Activated CD4-positive, alpha-beta T cell treated with anti-CD3 and anti-CD28 coated beads, Interleukin-2, amount 10 ng/mL, durations not matched to agents 24 days and 14 days (primary cell): ENCODE data around the gene MRTFA. TPM values are rescaled to one million over a fixed set of nuclear protein-coding genes. Genes with fewer than 3 reads are reported as not detected.
A peak's percentile ranks its signal among the peaks of the same experiment; 100 is the strongest.
"Not testable (repeated sequence)": the region's sequence is repeated elsewhere in the genome, so short reads cannot be mapped to it uniquely, and the experiment has no call there.

Experiments used
- DNase-seq: peaks from one replicate; pipeline ENCODE4 v3.0.0; 2022
- H3K27ac Mint-ChIP-seq: one replicate; pipeline ENCODE4 v1.8.0; 2022; ENCODE audit warnings: mild to moderate bottlenecking, mixed read lengths
- H3K27me3 Mint-ChIP-seq: one replicate; pipeline ENCODE4 v1.8.0; 2022; ENCODE audit warnings: mixed read lengths
- H3K36me3 Mint-ChIP-seq: one replicate; pipeline ENCODE4 v1.8.0; 2022; ENCODE audit warnings: low read depth, mild to moderate bottlenecking, mixed read lengths
- H3K4me1 Mint-ChIP-seq: one replicate; pipeline ENCODE4 v1.8.0; 2021; ENCODE audit warnings: mixed read lengths
- H3K4me3 Mint-ChIP-seq: one replicate; pipeline ENCODE4 v1.8.0; 2022; ENCODE audit warnings: mild to moderate bottlenecking, moderate library complexity, mixed read lengths
- H3K9me3 Mint-ChIP-seq: one replicate; pipeline ENCODE4 v1.8.0; 2021; ENCODE audit warnings: mixed read lengths
- intact Hi-C: fragments of 100-400 bp; cut with micrococcal nuclease; formaldehyde crosslinking; loops from one replicate; pipeline ENCODE4 v1.15.1; 2023
- total RNA-seq: library from RNA; stranded (reverse); gene quantifications from 2 replicates; pipeline ENCODE4 v1.2.3, GENCODE V29; 2022

MRTFA gene
- total RNA-seq, 1 donor from 2014 or later = 51.7 TPM

GRCh38 chr22:40502919-40503318, 133.6 kb downstream of the MRTFA start:
- Mint-ChIP-seq H3K27me3 (no peaks in the 10 kb centered on the region), H3K27ac (peak overlapping the region; percentile 31), H3K4me1 (peaks cover 17% of the 10 kb centered on the region), H3K4me3 (no peak overlapping the region), H3K9me3 (no peaks in the 10 kb centered on the region), H3K36me3 (peaks cover 4% of the 10 kb centered on the region)
- intact Hi-C loops = no loop called here
- DNase-seq = no peak

DNA sequence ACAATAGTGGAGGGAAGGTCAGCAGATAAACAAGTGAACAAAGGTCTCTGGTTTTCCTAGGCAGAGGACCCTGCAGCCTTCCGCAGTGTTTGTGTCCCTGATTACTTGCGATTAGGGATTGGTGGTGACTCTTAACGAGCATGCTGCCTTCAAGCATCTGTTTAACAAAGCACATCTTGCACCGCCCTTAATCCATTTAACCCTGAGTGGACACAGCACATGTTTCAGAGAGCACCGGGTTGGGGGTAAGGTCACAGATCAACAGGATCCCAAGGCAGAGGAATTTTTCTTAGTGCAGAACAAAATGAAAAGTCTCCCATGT, 136.1 kb downstream of the MRTFA start:
- peaks cover 19% of the 10 kb centered on the region for H3K4me1 Mint-ChIP-seq
- H3K27ac Mint-ChIP-seq, H3K9me3 Mint-ChIP-seq, H3K4me3 Mint-ChIP-seq, H3K27me3 Mint-ChIP-seq, H3K36me3 Mint-ChIP-seq, intact Hi-C loops, DNase-seq: not testable (repeated sequence)

DNA sequence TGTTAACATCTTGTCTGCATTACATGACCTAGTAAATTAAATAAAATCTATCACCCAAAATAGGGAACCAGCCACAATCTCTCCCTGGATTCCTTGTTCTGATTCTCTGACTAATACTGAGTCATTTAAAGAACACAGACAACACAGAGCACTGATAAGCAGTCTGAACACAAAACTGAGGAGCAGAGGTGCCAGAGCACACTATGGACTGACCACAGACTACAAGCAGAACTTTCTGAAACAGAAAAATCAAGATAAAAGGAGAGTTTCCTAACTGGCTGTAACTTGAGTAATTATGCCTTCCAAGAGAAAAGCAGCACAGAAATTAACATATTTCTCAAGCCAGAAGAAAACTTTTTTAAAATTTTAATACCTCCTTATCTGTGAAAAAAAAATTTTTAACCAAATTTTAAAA, 137.3 kb downstream of the MRTFA start:
- Mint-ChIP-seq H3K9me3 (no peaks in the 10 kb centered on the region), H3K27ac (peak overlapping the region; percentile 54)
- intact Hi-C loops = no loop called here

DNA sequence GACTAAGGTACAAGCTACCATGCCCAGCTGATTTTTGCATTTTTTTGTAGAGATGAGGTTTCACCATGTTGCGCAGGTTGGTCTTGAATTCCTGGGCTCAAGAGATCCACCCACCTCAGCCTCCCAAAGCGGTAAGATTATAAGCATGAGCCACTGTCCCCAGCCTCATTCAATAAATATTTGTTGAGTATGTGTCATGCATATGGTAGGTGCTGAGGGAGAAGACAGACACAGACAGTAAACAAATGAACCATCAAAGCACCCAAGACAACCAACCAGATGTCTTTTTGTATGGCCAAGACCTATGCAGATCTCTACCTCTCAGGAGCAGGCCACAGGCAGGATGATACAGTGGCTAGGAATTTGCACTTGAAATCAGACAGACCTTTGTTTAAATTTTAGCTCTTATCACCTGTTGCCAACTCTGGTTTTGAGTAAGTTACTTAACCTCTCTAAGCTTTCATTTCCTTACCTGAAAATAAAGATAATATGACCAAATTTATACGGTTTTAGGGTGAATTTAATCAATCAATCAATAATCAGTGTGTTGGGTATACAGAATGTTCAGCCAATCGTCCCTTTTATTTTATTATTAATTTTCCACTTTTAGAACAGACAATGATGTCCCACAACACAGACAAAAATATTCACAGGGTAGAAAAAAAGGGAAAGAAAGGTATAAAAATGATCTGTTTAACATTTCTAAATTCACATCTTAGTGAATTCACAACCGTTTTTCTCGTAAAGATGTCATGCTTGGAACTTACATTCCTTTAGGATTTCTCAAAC, 137.9 kb downstream of the MRTFA start:
- Mint-ChIP-seq H3K9me3 (no peaks in the 10 kb centered on the region), H3K4me3 (no peak overlapping the region), H3K27ac (no peak overlapping the region), H3K4me1 (peaks cover 16% of the 10 kb centered on the region), H3K36me3 (peaks cover 4% of the 10 kb centered on the region), H3K27me3 (no peaks in the 10 kb centered on the region)
- intact Hi-C loops = no loop called here
- no peak for DNase-seq

More for the DNA sequence above, 137.3 kb downstream of the MRTFA start:
- peaks cover 16% of the 10 kb centered on the region for H3K4me1 Mint-ChIP-seq
- peaks cover 4% of the 10 kb centered on the region for H3K36me3 Mint-ChIP-seq
- no peak overlapping the region for H3K4me3 Mint-ChIP-seq
- H3K27me3 Mint-ChIP-seq = no peaks in the 10 kb centered on the region
- DNase-seq = no peak

DNA sequence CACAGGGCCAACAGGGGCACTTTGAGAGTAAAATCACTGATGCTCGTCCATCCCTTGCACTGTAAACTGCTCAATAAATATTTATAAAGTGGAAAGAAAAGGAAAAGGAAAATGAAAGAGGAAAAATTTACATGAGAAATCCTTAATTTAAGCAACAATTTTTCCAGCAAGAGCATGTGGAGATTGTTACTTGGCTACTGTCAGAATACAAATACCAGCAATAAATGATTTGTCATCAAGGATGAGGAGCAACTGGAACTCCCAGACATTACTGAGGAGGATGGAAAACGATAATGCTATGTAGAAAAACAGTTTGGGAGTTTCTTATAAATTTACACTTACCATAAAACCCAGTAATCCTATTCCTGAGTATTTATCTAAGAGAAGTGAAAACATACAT, 143.1 kb downstream of the MRTFA start:
- Mint-ChIP-seq H3K27me3 (no peaks in the 10 kb centered on the region), H3K4me3 (no peak overlapping the region), H3K9me3 (no peaks in the 10 kb centered on the region), H3K4me1 (peaks cover 13% of the 10 kb centered on the region), H3K27ac (no peak overlapping the region), H3K36me3 (peaks cover 1% of the 10 kb centered on the region)
- no peak for DNase-seq
- intact Hi-C loops = no loop called here

DNA sequence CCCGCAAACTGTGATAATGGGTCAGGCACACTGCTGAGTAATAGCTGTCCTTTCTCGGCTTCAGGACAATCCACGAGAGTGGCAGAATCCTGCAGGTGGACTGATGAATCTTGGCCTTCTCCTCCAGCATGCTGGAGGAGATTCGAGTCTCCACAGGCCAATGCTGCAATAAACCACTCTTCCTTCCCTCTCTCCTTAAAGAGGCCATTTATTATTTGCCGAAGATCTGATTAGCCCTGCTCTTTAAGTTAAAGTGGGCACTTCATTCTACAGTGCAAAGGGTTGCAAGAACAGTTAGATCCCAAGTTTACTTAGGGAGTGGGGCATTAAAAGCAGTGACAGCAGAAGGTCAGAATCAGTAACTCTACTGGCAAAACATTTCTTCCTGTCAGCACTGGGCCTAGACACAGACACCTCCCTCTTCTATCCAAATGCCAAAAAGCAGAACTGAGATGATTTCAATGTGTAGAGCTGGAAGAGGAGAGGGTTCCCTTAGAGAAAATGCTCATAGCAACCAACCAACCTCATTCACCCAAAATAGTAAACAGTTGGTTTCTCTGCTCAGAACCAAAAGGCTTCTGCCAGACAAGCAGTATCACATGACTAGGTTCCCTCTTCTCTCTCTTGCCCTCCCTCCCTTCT, 144.4 kb downstream of the MRTFA start:
- Mint-ChIP-seq H3K27me3 (no peaks in the 10 kb centered on the region), H3K4me1 (peaks cover 14% of the 10 kb centered on the region), H3K9me3 (no peaks in the 10 kb centered on the region), H3K4me3 (no peak overlapping the region), H3K27ac (no peak overlapping the region), H3K36me3 (peaks cover 1% of the 10 kb centered on the region)
- intact Hi-C loops = no loop called here
- DNase-seq = no peak

GRCh38 chr22:40487663-40488249, 148.8 kb downstream of the MRTFA start:
- H3K27me3 Mint-ChIP-seq = no peaks in the 10 kb centered on the region
- H3K27ac Mint-ChIP-seq = no peak overlapping the region
- intact Hi-C loops = loop anchor here (1.0 kb wide), 1 partner anchor 50 kb away; no protein-coding TSS in a partner anchor
- H3K9me3 Mint-ChIP-seq = no peaks in the 10 kb centered on the region
- peak; percentile 65 for DNase-seq
- H3K4me3 Mint-ChIP-seq = no peak overlapping the region
- peaks cover 23% of the 10 kb centered on the region for H3K4me1 Mint-ChIP-seq
- H3K36me3 Mint-ChIP-seq = peaks cover 1% of the 10 kb centered on the region

- Mint-ChIP-seq H3K9me3 (no peaks in the 10 kb centered on the region), H3K4me3 (no peak overlapping the region), H3K27ac (peak overlapping the region; percentile 42), H3K27me3 (no peaks in the 10 kb centered on the region), H3K36me3 (peaks cover 1% of the 10 kb centered on the region), H3K4me1 (peaks cover 18% of the 10 kb centered on the region)
- intact Hi-C loops = loop anchor here (1.0 kb wide), 1 partner anchor 50 kb away; no protein-coding TSS in a partner anchor
- no peak for DNase-seq
These were observed 149.4 kb downstream of the MRTFA start for GRCh38 chr22:40486962-40487602.

DNA sequence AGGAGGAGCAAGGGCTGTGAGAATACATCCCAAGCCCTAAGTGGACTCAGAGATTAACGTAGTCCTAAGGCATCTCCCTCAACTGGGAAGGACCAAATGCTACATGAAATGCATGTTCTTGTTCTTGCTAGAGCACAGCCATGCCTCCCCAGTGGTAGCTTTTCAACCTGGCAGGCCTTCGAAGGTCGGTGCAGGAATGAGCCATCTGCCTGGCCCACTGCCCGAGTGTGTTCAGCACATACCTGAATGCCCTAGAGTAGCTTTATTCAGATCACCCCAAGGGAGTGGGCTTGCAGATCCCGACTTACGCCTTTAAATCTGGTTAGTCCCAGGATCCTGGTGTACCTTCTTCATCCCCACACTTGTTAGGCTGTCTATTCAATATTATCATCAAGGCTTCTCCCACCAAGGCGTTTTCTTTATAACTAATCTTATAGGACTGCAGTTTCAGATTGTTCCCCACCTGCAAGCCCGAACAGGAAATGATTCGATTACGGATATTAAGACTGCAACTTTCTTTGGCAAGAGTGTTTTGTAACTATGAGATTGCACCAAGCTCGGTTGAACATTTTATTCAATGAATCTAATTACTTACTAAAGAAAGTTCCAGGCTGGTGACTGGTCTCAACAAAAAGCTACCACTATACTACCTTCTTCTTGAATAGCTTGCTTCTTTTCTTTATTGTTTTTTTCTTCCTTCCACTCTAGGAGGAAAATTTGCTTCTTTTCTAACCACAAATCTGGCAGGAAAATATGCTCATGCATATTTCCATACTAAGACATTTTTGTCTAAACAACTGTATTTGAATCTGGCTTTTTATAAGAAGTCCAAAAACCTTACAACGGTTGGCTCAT, 150.5 kb downstream of the MRTFA start:
- peaks cover 1% of the 10 kb centered on the region for H3K36me3 Mint-ChIP-seq
- peaks cover 22% of the 10 kb centered on the region for H3K4me1 Mint-ChIP-seq
- H3K27ac Mint-ChIP-seq = no peak overlapping the region
- DNase-seq = peak; percentile 56
- no peak overlapping the region for H3K4me3 Mint-ChIP-seq
- intact Hi-C loops = no loop called here
- no peaks in the 10 kb centered on the region for H3K9me3 Mint-ChIP-seq
- H3K27me3 Mint-ChIP-seq = no peaks in the 10 kb centered on the region

GRCh38 chr22:40484906-40485669, 151.4 kb downstream of the MRTFA start:
- H3K27ac Mint-ChIP-seq = no peak overlapping the region
- H3K27me3 Mint-ChIP-seq = no peaks in the 10 kb centered on the region
- peaks cover 2% of the 10 kb centered on the region for H3K36me3 Mint-ChIP-seq
- H3K9me3 Mint-ChIP-seq = no peaks in the 10 kb centered on the region
- no peak for DNase-seq
- peaks cover 27% of the 10 kb centered on the region for H3K4me1 Mint-ChIP-seq
- no peak overlapping the region for H3K4me3 Mint-ChIP-seq
- intact Hi-C loops = no loop called here

DNA sequence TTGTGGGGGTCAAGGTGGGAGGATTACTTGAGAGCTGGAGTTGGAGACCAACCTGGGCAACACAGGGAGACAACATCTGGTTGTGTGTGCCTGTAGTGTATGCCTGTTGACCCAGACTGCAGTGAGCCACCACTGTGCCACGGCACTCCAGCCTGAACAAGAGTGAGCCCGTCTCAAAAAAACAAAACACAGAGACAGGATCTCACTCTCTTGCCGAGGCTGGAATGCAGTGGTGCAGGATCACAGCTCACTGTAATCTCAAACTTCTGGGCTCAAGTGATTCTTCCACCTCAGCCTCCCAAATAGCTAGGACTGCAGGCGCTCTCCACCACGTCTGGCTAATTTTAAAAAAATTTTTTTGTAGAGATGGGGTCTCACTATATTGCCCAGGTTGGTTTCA, 153.6 kb downstream of the MRTFA start:
- H3K9me3 Mint-ChIP-seq = no peaks in the 10 kb centered on the region
- no peak overlapping the region for H3K4me3 Mint-ChIP-seq

DNA sequence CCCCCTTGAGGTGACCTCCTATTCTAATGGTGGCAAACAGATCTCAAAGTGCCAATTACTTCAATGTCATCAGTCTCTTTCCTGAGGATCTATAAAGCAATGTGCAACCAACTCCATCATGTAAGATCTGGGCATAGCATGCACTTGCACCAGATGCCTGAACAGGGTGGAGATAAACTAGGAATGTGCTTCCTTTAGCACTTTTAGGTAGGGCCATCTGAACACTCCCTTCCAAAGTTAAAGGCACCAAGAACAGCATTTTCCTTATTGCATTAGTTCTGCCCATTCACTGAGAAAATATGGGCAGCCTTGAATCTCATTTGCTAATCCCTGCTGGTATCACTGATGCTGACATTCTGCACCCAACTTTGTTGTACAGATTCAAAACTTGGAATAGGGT, 154.1 kb downstream of the MRTFA start:
- Mint-ChIP-seq H3K27ac (no peak overlapping the region), H3K4me1 (peaks cover 35% of the 10 kb centered on the region), H3K36me3 (peaks cover 2% of the 10 kb centered on the region), H3K4me3 (no peak overlapping the region), H3K9me3 (no peaks in the 10 kb centered on the region), H3K27me3 (no peaks in the 10 kb centered on the region)
- intact Hi-C loops = no loop called here
- DNase-seq = peak; percentile 47

More for the DNA sequence above, 153.6 kb downstream of the MRTFA start:
- H3K36me3 Mint-ChIP-seq = peaks cover 2% of the 10 kb centered on the region
- no peaks in the 10 kb centered on the region for H3K27me3 Mint-ChIP-seq
- intact Hi-C loops = no loop called here
- H3K27ac Mint-ChIP-seq = no peak overlapping the region
- no peak for DNase-seq
- peaks cover 34% of the 10 kb centered on the region for H3K4me1 Mint-ChIP-seq

DNA sequence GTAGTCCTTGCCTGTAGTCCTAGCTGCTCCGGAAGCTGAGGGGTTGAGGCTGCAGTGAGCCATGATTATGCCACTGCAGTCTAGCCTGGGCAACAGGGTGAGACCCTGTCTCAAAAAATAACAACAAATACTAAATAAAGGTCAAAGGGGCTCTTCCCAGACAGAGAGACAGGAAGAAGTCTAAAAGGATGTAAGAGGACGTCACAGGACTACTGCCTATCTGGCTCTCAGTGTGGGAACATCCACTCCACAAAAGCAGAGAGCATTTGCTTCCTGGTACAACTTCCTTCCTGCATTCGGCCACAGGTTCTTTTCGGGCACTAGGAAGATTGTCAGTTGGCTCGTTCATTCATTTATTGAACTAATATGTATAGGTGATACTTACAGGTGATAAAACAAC, 155.5 kb downstream of the MRTFA start:
- peaks cover 2% of the 10 kb centered on the region for H3K36me3 Mint-ChIP-seq
- peak overlapping the region; percentile 57 for H3K27ac Mint-ChIP-seq
- H3K27me3 Mint-ChIP-seq = no peaks in the 10 kb centered on the region
- intact Hi-C loops = no loop called here
- H3K4me3 Mint-ChIP-seq = no peak overlapping the region
- DNase-seq = no peak
- H3K9me3 Mint-ChIP-seq = no peaks in the 10 kb centered on the region
- peaks cover 32% of the 10 kb centered on the region for H3K4me1 Mint-ChIP-seq
